ENCODE results near the gene MED26. TPM values are rescaled to one million over a fixed set of nuclear protein-coding genes. Genes with fewer than 3 reads are reported as not detected.

MED26 gene
- total and polyA plus RNA-seq, 2 of the 13 experiments (the other 11 are each of a cell fraction or from before 2014, with no cell fraction given): 3.5 to 3.8 TPM

- TF ChIP-seq ZIK1 (CRISPR knock-in tag; IDR thresholded peaks at IDR 0.05; ENCODE audit: borderline replicate concordance, low read depth): peak; percentile 75; the same call in 1 of the 2 replicates
- TF ChIP-seq ZNF382 (CRISPR knock-in tag; IDR thresholded peaks at IDR 0.05; ENCODE audit: borderline replicate concordance): no peak
- 0 out of 2 replicates have a peak, but pooled peaks have one; percentile 57 for TF ChIP-seq ZNF510 (CRISPR knock-in tag; IDR thresholded peaks at IDR 0.05; ENCODE audit: low read depth)
- TF ChIP-seq NR2F2 (IDR thresholded peaks at IDR 0.05; ENCODE audit: borderline replicate concordance, low read depth): no peak; the same call in 1 of the 2 replicates
- TF ChIP-seq ZBTB21 (CRISPR knock-in tag; IDR thresholded peaks at IDR 0.05): 0 out of 2 replicates have a peak, but pooled peaks have one; percentile 12
- 0 out of 2 replicates have a peak, but pooled peaks have one; percentile 11 for TF ChIP-seq REL (CRISPR knock-in tag; conservative IDR thresholded peaks at IDR 0.05)
- TF ChIP-seq ZBTB43 (CRISPR knock-in tag; conservative IDR thresholded peaks at IDR 0.05): peak; percentile 47; the same call in 1 of the 2 replicates
- TF ChIP-seq XRCC5 (optimal IDR thresholded peaks at IDR 0.05; ENCODE audit: low read length): peak; percentile 85
- TF ChIP-seq TCF7 (IDR thresholded peaks at IDR 0.05; ENCODE audit: low read depth): no peak
- TF ChIP-seq ZNF7 (CRISPR knock-in tag; IDR thresholded peaks at IDR 0.05): no peak
- TF ChIP-seq FOXK1 (CRISPR knock-in tag; IDR thresholded peaks at IDR 0.05; ENCODE audit: borderline replicate concordance, low read depth): peak; percentile 84; the same call in 1 of the 2 replicates
- no peak for TF ChIP-seq CENPX (CRISPR knock-in tag; IDR thresholded peaks at IDR 0.05)
- peak; percentile 78 for TF ChIP-seq HNRNPLL (IDR thresholded peaks at IDR 0.05; ENCODE audit: low read depth, low read length, poor library complexity, severe bottlenecking)
- peak; percentile 96 for TF ChIP-seq SP4 (CRISPR knock-in tag; IDR thresholded peaks at IDR 0.05)
- no peak for TF ChIP-seq ZNF672 (CRISPR knock-in tag; IDR thresholded peaks at IDR 0.05)
- TF ChIP-seq PRDM4 (CRISPR knock-in tag; IDR thresholded peaks at IDR 0.05; ENCODE audit: borderline replicate concordance): no peak
- peak; percentile 51; the same call in 1 of the 2 replicates for TF ChIP-seq GATAD2A (CRISPR knock-in tag; IDR thresholded peaks at IDR 0.05)
- no peak for TF ChIP-seq ATF5 (CRISPR knock-in tag; IDR thresholded peaks at IDR 0.05; ENCODE audit: low read depth)
- no peak for TF ChIP-seq ZNF292 (CRISPR knock-in tag; IDR thresholded peaks at IDR 0.05; ENCODE audit: borderline replicate concordance, low read depth)
- TF ChIP-seq TERF1 (CRISPR knock-in tag; IDR thresholded peaks at IDR 0.05): no peak
- peak; percentile 93; the same call in 1 of the 2 replicates for TF ChIP-seq DMTF1 (CRISPR knock-in tag; IDR thresholded peaks at IDR 0.05)
Observed at GRCh38 chr19:16659832-16660708, 32.1 kb upstream of the MED26 start, which contains the start of gene SMIM7 (continued).
